OCI-LY7 (cell line): ENCODE results near the gene TEPSIN. TPM values are rescaled to one million over a fixed set of nuclear protein-coding genes. Genes with fewer than 3 reads are reported as not detected.

ENCODE experiments used
- BruUV-seq: library from RNA; stranded (reverse); fragments of 400-500 nt; replicated peaks from 2 replicates; lab custom pipeline; 2021; lab: Mats Ljungman, UMichigan
- CTCF ChIA-PET: fragments of 300-600 bp; sonication (Branson Sonifier 250); formaldehyde crosslinking; loops from one replicate; lab custom pipeline; 2022; ENCODE audit warnings: antibody characterized with exemption; ENCODE audit not compliant: unreplicated experiment; lab: Charles Lee
- POLR2A ChIA-PET: fragments of 300-600 bp; sonication (Branson Sonifier 250); formaldehyde crosslinking; loops from one replicate; lab custom pipeline; 2022; ENCODE audit warnings: antibody characterized with exemption; lab: Charles Lee
- DNase-seq: peaks from one replicate; pipeline ENCODE4 v3.0.0-alpha.2; 2015; ENCODE audit warnings: low spot score
- H2AFZ ChIP-seq: fragments of 200-600 bp; sonication (generic), shearing (Covaris generic); 2 replicates; pipeline ENCODE4 v1.6.1; 2014; ENCODE audit warnings: mild to moderate bottlenecking, antibody characterized with exemption, low read length, moderate library complexity
- H3K27ac ChIP-seq: fragments of 200-600 bp; sonication (generic); 2 replicates; pipeline ENCODE4 v1.5.1; 2014; ENCODE audit warnings: mixed run types, low read depth, mild to moderate bottlenecking, moderate library complexity, low read length, inconsistent platforms; ENCODE audit not compliant: poor library complexity, severe bottlenecking
- H3K36me3 ChIP-seq: fragments of 200-600 bp; sonication (generic); 2 replicates; pipeline ENCODE4 v1.6.1; 2014; ENCODE audit warnings: mild to moderate bottlenecking, antibody characterized with exemption, low read length, moderate library complexity, mixed read lengths; ENCODE audit not compliant: insufficient read depth
- H3K4me1 ChIP-seq: fragments of 200-600 bp; sonication (generic); 2 replicates; pipeline ENCODE4 v1.5.1; 2014; ENCODE audit warnings: mild to moderate bottlenecking, low read length; ENCODE audit not compliant: insufficient read depth, poor library complexity, severe bottlenecking
- H3K4me2 ChIP-seq: fragments of 200-600 bp; sonication (generic); 2 replicates; pipeline ENCODE4 v1.6.1; 2014; ENCODE audit warnings: mild to moderate bottlenecking, low read length
- H3K4me3 ChIP-seq: fragments of 200-600 bp; sonication (generic); 2 replicates; pipeline ENCODE4 v1.5.1; 2014; ENCODE audit warnings: mild to moderate bottlenecking, low read depth, low read length; ENCODE audit not compliant: poor library complexity, severe bottlenecking
- H3K79me2 ChIP-seq: fragments of 200-600 bp; sonication (generic); 2 replicates; pipeline ENCODE4 v1.6.1; 2016; ENCODE audit warnings: low read depth, mild to moderate bottlenecking, low read length, moderate library complexity, mixed read lengths; ENCODE audit not compliant: insufficient read depth
- H3K9me2 ChIP-seq: fragments of 200-600 bp; sonication (generic); 2 replicates; pipeline ENCODE4 v1.6.1; 2016; ENCODE audit warnings: mild to moderate bottlenecking, low read length, mixed read lengths; ENCODE audit not compliant: insufficient read depth
- H3K9me3 ChIP-seq: fragments of 200-600 bp; sonication (generic); 2 replicates; pipeline ENCODE4 v1.6.1; 2014; ENCODE audit warnings: mild to moderate bottlenecking, mixed run types, low read length, mixed read lengths
- H4K20me1 ChIP-seq: fragments of 200-600 bp; sonication (generic); 2 replicates; pipeline ENCODE4 v1.6.1; 2014; ENCODE audit warnings: mild to moderate bottlenecking, antibody characterized with exemption, low read length, moderate library complexity, mixed read lengths; ENCODE audit not compliant: insufficient read depth
- EZH2phosphoT487 ChIP-seq: fragments of 200-600 bp; sonication (generic); IDR thresholded peaks from 2 replicates; pipeline ENCODE4 v1.6.1; 2018; ENCODE audit warnings: low read depth, borderline replicate concordance, mild to moderate bottlenecking, mixed run types, antibody characterized with exemption, low read length, moderate library complexity, mixed read lengths
- intact Hi-C: fragments of 100-400 bp; cut with micrococcal nuclease; formaldehyde crosslinking; loops from one replicate; pipeline ENCODE4 v1.10.0; 2022; ENCODE audit not compliant: unreplicated experiment
- total RNA-seq, 2 experiments: library from RNA; depleted of rRNA in 1 of 2; stranded (reverse); fragments of >200 nt in 1 of 2; shearing (Covaris generic) in 1 of 2; gene quantifications; 2 replicates each; pipeline ENCODE4 v1.2.3, GENCODE V29; 2014 to 2022
- TF ChIP-seq, protein P1 (sequence below): fragments of 200-600 bp; sonication (generic); conservative IDR thresholded peaks from 2 replicates; pipeline ENCODE4 v1.5.1; 2014; ENCODE audit warnings: mild to moderate bottlenecking, antibody characterized with exemption, low read length, moderate library complexity, mixed read lengths

TEPSIN gene
- total RNA-seq, 2 experiments from 2014 or later = 46.4 to 75.3 TPM

DNA sequence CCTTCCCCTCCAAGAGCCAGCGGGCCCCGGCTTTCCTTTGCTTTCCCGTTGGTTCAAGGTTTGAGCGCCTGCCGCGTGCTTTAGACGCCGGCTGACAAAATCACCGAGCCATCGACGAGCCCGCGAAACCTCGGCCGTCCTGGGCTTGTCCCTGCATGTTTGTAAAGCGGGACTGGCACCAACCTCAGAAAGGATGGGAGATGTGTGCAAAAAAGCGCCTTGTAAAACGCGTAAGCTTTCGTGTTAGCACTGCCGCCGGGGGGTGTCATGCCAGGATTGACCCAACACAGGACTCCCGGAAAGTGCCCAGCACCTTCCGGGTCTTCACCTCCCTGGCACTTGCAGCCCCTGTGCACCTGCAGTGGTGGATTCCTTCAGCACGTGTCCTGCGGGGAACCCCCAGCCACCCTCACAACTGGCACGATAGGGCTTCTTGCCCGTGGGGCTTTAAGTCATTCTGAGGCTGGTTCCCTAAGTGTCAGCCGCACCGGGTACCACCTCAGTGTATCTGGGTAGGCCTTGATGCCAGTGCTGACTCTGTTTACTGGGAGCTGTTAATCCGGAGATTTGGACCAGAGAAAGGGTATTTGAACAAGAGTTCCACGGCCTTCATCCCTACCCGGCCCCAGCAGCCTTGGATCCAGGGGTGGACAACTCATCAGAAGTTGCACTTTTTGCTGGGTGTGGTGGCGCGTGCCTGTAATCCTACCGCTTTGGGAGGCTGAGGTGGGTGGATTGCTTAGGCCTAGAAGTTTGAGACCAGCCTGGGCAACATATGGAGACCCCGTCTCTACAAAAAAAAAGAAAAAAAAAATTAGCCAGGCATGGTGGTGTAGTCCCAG is 1.1 kb upstream of the TEPSIN start:
- peaks cover 30% of the 10 kb centered on the region for H3K79me2 ChIP-seq
- TF ChIP-seq, protein P1, sequence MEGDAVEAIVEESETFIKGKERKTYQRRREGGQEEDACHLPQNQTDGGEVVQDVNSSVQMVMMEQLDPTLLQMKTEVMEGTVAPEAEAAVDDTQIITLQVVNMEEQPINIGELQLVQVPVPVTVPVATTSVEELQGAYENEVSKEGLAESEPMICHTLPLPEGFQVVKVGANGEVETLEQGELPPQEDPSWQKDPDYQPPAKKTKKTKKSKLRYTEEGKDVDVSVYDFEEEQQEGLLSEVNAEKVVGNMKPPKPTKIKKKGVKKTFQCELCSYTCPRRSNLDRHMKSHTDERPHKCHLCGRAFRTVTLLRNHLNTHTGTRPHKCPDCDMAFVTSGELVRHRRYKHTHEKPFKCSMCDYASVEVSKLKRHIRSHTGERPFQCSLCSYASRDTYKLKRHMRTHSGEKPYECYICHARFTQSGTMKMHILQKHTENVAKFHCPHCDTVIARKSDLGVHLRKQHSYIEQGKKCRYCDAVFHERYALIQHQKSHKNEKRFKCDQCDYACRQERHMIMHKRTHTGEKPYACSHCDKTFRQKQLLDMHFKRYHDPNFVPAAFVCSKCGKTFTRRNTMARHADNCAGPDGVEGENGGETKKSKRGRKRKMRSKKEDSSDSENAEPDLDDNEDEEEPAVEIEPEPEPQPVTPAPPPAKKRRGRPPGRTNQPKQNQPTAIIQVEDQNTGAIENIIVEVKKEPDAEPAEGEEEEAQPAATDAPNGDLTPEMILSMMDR = no peak
- TF ChIP-seq EZH2phosphoT487 = no peak
- H3K4me3 ChIP-seq = peak overlapping the region; percentile 79
- peak overlapping the region; percentile 82 for H3K4me2 ChIP-seq
- peaks cover 44% of the 10 kb centered on the region for H3K4me1 ChIP-seq
- DNase-seq = peak; percentile 76
- no peaks in the 10 kb centered on the region for H3K9me3 ChIP-seq
- H3K27ac ChIP-seq = peak overlapping the region; percentile 61
- no TSS peak for BruUV-seq
- intact Hi-C loops = loop anchor here (1.0 to 2.0 kb wide), 3 partner anchors 17 to 217 kb away; no protein-coding TSS in a partner anchor
- POLR2A ChIA-PET = interaction anchor here (0.6 to 2.3 kb wide), 3 partner anchors 17 to 429 kb away, joined by 3 to 12 read pairs (median 3); partner anchors contain the start of gene CEP131
- H3K36me3 ChIP-seq = peaks cover 34% of the 10 kb centered on the region
- peaks cover 5% of the 10 kb centered on the region; the same call in 1 of the 2 replicates for H4K20me1 ChIP-seq
- peak overlapping the region; percentile 1; the same call in 1 of the 2 replicates for H2AFZ ChIP-seq
- H3K9me2 ChIP-seq = no peaks in the 10 kb centered on the region
- CTCF ChIA-PET = interaction anchor here (1.2 kb wide), 1 partner anchor 97 kb away, joined by 7 read pairs; no protein-coding TSS in a partner anchor

DNA sequence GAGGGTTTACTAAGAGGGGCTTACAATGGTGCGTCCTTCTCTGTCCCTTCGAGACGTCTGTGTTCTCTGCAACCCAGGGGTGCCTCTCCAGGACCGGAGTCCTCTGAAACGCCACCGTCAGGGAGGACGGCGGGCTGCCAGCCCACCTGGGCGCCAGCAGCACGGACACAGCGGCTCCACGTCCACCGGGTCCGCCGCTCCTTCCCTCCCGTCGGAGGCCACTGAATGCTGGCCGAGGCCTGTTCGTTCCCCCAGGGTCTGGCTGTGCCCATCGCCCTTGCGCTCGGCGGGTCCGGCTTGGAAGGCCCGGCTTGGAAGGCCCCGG is 403 bp downstream of the TEPSIN start:
- CTCF ChIA-PET = no interaction called here
- intact Hi-C loops = no loop called here
- Histone ChIP-seq H3K4me3 (peak overlapping the region; percentile 79), H4K20me1 (peaks cover 5% of the 10 kb centered on the region; the same call in 1 of the 2 replicates), H3K79me2 (peaks cover 30% of the 10 kb centered on the region), H2AFZ (peak overlapping the region; percentile 35), H3K9me2 (no peaks in the 10 kb centered on the region), H3K9me3 (no peaks in the 10 kb centered on the region), H3K4me2 (peak overlapping the region; percentile 95), H3K4me1 (peaks cover 35% of the 10 kb centered on the region), H3K36me3 (peaks cover 33% of the 10 kb centered on the region), H3K27ac (no peak overlapping the region)
- POLR2A ChIA-PET = interaction anchor here (1.1 to 2.3 kb wide), 2 partner anchors 10 to 16 kb away, joined by 3 to 12 read pairs; partner anchors contain the start of gene CEP131
- DNase-seq = no peak
- TF ChIP-seq, protein P1 = no peak
- TSS peak; percentile 77 for BruUV-seq
